ENCODE measurements around the gene PML.

PML gene

GRCh38 chr15:73946795-73947370, 47.6 kb upstream of the PML start:
- no peak for TF ChIP-seq GLIS3 (CRISPR knock-in tag; IDR thresholded peaks at IDR 0.05)
- no peak for TF ChIP-seq ZNF8 (CRISPR knock-in tag; IDR thresholded peaks at IDR 0.05)
- TF ChIP-seq ZNF70 (CRISPR knock-in tag; IDR thresholded peaks at IDR 0.05): no peak
- no peak for TF ChIP-seq ZNF565 (CRISPR knock-in tag; conservative IDR thresholded peaks at IDR 0.05; ENCODE audit: low read depth)
- no peak for TF ChIP-seq TCF4 (CRISPR knock-in tag; IDR thresholded peaks at IDR 0.05; ENCODE audit: borderline replicate concordance)
- no peak for TF ChIP-seq TSHZ2 (CRISPR knock-in tag; IDR thresholded peaks at IDR 0.05)
- TF ChIP-seq PPARA (CRISPR knock-in tag; IDR thresholded peaks at IDR 0.05; ENCODE audit: borderline replicate concordance): no peak
- no peak for TF ChIP-seq ARNTL (CRISPR knock-in tag; IDR thresholded peaks at IDR 0.05; ENCODE audit: borderline replicate concordance, low read depth)
- TF ChIP-seq CREB5 (CRISPR knock-in tag; IDR thresholded peaks at IDR 0.05; ENCODE audit: low read depth): no peak
- no peak for TF ChIP-seq OSR1 (CRISPR knock-in tag; IDR thresholded peaks at IDR 0.05)
- TF ChIP-seq RARB (CRISPR knock-in tag; IDR thresholded peaks at IDR 0.05): no peak
- TF ChIP-seq POU6F1 (CRISPR knock-in tag; IDR thresholded peaks at IDR 0.05; ENCODE audit: borderline replicate concordance, low read depth): no peak
- no peak for TF ChIP-seq ZFP30 (CRISPR knock-in tag; IDR thresholded peaks at IDR 0.05)
- TF ChIP-seq BACH2 (CRISPR knock-in tag; IDR thresholded peaks at IDR 0.05; ENCODE audit: borderline replicate concordance): no peak
- no peak for TF ChIP-seq ZC3H10 (CRISPR knock-in tag; IDR thresholded peaks at IDR 0.05)
- no peak for TF ChIP-seq CSDC2 (CRISPR knock-in tag; IDR thresholded peaks at IDR 0.05)
- TF ChIP-seq CSRNP3 (CRISPR knock-in tag; IDR thresholded peaks at IDR 0.05): no peak
- TF ChIP-seq ZFP3 (CRISPR knock-in tag; IDR thresholded peaks at IDR 0.05): no peak

GRCh38 chr15:73947651-73948050, 46.9 kb upstream of the PML start:
- no peak for ATAC-seq
- TF ChIP-seq ZNF8 (CRISPR knock-in tag; IDR thresholded peaks at IDR 0.05) (no peak), CSRNP3 (CRISPR knock-in tag; IDR thresholded peaks at IDR 0.05) (no peak)

More at GRCh38 chr15:73946795-73947370, 47.6 kb upstream of the PML start:
- no peak for ATAC-seq

GRCh38 chr15:73948396-73948795, 46.1 kb upstream of the PML start:
- TF ChIP-seq ZC3H10 (CRISPR knock-in tag; IDR thresholded peaks at IDR 0.05) (no peak), CREB5 (CRISPR knock-in tag; IDR thresholded peaks at IDR 0.05; ENCODE audit: low read depth) (no peak), ZFP30 (CRISPR knock-in tag; IDR thresholded peaks at IDR 0.05) (no peak), TOX (CRISPR knock-in tag; IDR thresholded peaks at IDR 0.05; ENCODE audit: borderline replicate concordance) (no peak)
- no peak for ATAC-seq
